Measurements from ENCODE around the gene CRNKL1. TPM values are rescaled to one million over a fixed set of nuclear protein-coding genes. Genes with fewer than 3 reads are reported as not detected.

CRNKL1 gene
- total and polyA plus RNA-seq, 2 donors (not counting 3 experiments of a cell fraction or from before 2014, with no cell fraction given) = 4.9 to 22.3 TPM

DNA sequence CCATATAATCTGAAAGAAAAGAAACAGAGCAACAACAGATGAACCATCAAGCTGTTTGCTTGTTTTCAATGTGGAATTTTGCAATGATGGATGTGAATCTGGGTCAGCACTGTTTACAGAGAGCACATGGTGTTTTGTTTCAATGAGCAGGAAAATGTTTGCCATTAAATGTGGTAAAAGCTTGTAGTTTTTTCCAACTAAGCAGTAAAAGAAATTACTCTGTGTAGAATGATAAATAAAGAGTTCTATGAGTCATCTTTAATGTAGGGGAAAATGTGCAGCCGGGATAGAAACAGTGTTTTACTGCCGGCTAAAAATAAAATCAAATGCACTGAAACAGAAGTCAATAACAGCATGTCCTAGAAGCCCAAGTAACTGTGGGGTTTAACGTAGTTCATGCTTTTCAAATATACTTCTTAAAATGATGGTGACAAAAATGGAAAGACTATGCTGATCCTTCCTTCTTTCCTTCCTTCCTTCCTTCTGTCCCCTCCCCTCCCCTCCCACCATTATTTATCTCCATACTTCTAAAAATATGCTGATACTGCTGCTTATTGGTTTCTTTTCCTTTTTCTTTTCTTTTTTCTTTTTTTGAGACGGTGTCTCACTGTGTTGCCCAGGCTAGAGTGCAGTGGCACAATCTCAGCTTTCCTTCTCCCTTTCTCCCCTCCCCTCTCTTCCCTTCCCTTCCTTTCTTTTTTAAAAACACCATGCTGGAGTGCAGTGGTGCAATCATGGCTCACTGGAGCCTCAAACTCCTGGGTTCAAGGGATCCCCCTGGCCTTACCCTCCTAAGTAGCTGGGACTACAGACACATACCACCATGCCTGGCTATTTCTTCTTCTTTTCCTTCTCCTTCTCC lies 41.4 kb downstream of the CRNKL1 start:
- Histone ChIP-seq H3K27me3 (ENCODE audit: control insufficient read depth in 2 of 2, insufficient read depth in 2 of 2, low read length in 2 of 2) (no peaks in the 10 kb centered on the region), H3K4me3 (replicated peaks in 1 of 3; ENCODE audit: insufficient read depth in 1 of 3, low read depth in 1 of 3, low read length in 3 of 3) (no peak overlapping the region), H3K4me2 (ENCODE audit: insufficient read depth, low read length) (peak overlapping the region; percentile 22), H3K9ac (replicated peaks; ENCODE audit: extremely low read depth, insufficient read depth, low read length) (no peak overlapping the region), H2AFZ (ENCODE audit: low read depth, low read length) (peak overlapping the region; percentile 52), H3K36me3 (ENCODE audit: control insufficient read depth in 2 of 2, extremely low read depth in 1 of 2, insufficient read depth in 2 of 2, low read length in 2 of 2) (no peaks in the 10 kb centered on the region), H4K20me1 (replicated peaks; ENCODE audit: control insufficient read depth, extremely low read depth, insufficient read depth, low read length) (no peaks in the 10 kb centered on the region), H3K9me3 (replicated peaks; ENCODE audit: control insufficient read depth, insufficient read depth, low read length) (no peaks in the 10 kb centered on the region), H3K79me2 (ENCODE audit: control insufficient read depth, insufficient read depth, low read length) (no peaks in the 10 kb centered on the region), H3K27ac (ENCODE audit: insufficient read depth, low read depth, low read length) (no peak overlapping the region), H3K9me1 (replicated peaks; ENCODE audit: control insufficient read depth, extremely low read depth, insufficient read depth, low read length) (no peaks in the 10 kb centered on the region), H3K4me1 (ENCODE audit: control insufficient read depth, extremely low read depth, insufficient read depth, low read length) (peaks cover 10% of the 10 kb centered on the region)
- intact Hi-C loops (cut with micrococcal nuclease) = no loop called here
- FAIRE-seq (no peak), DNase-seq (ENCODE audit: low read depth, low spot score) (peak; percentile 82)
- TF ChIP-seq FOS (IDR thresholded peaks at IDR 0.05; ENCODE audit: borderline replicate concordance, insufficient read depth, low read length) (peak; percentile 46), JUN (IDR thresholded peaks at IDR 0.05; ENCODE audit: borderline replicate concordance, insufficient read depth, insufficient read length, low read depth) (peak; percentile 6), POLR2A (IDR thresholded peaks at IDR 0.05; ENCODE audit: low read depth, low read length) (no peak), GATA2 (IDR thresholded peaks at IDR 0.05; ENCODE audit: insufficient read depth, insufficient read length, low read depth, low read length) (no peak)
- ChIA-PET POLR2A (no interaction called here), CTCF (interaction anchor here (1.5 kb wide), 1 partner anchor 34 kb away, joined by 5 read pairs; no protein-coding TSS in a partner anchor)
- no TSS peak for BruUV-seq (replicated peaks)
- dilution Hi-C loops (cut with MboI; ENCODE audit: extremely low pct_ligation_motif_present, low sequenced_read_pairs) = no loop called here

DNA sequence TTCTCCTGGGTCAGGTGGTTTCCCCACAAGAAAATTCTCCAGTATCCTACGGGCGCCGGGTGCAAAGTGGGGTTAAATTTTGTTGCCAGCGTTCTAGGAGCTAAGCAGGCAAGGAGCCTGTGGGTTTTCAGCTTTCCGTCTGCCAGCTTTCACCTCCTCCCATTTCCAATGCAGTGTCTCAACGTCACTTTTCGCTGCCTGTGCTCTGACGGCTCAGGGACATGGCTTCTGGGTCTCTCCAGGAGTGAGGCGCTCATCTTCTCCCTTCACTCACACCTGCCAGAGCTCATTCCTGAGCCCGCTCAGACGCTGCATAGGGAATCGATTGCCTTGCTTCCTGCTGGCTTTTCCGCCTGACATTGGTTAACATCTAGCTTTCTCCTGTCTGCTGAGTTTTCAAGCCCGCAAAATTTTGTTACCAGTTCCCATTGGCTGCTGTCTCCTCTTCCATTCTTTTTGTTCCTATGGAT lies 42.4 kb downstream of the CRNKL1 start:
- no peak for TF ChIP-seq GATA2 (IDR thresholded peaks at IDR 0.05; ENCODE audit: insufficient read depth, insufficient read length, low read depth, low read length)
- TF ChIP-seq MAX (IDR thresholded peaks at IDR 0.05; ENCODE audit: insufficient read depth, insufficient read length) = no peak
- TF ChIP-seq FOS (IDR thresholded peaks at IDR 0.05; ENCODE audit: borderline replicate concordance, insufficient read depth, low read length) = no peak
- TF ChIP-seq POLR2AphosphoS5 (IDR thresholded peaks at IDR 0.05; ENCODE audit: insufficient read depth, low read depth, low read length) = no peak
- TF ChIP-seq CTCF (IDR thresholded peaks at IDR 0.05; ENCODE audit: extremely low read depth in 1 of 2, insufficient read depth in 1 of 2, low read depth in 1 of 2, low read length in 2 of 2) = no peak
- no peak for TF ChIP-seq JUN (IDR thresholded peaks at IDR 0.05; ENCODE audit: borderline replicate concordance, insufficient read depth, insufficient read length, low read depth)
- TF ChIP-seq MYC (IDR thresholded peaks at IDR 0.05; ENCODE audit: low read depth, low read length) = no peak
- TF ChIP-seq EZH2 (IDR thresholded peaks at IDR 0.05; ENCODE audit: borderline replicate concordance, low read depth, low read length, severe bottlenecking) = no peak
- TF ChIP-seq POLR2A (IDR thresholded peaks at IDR 0.05; ENCODE audit: low read depth, low read length) = no peak
- Histone ChIP-seq H3K4me3 (replicated peaks in 1 of 3; ENCODE audit: insufficient read depth in 1 of 3, low read depth in 1 of 3, low read length in 3 of 3) (no peak overlapping the region), H3K9me3 (replicated peaks; ENCODE audit: control insufficient read depth, insufficient read depth, low read length) (no peaks in the 10 kb centered on the region), H3K4me2 (ENCODE audit: insufficient read depth, low read length) (no peak overlapping the region), H3K4me1 (ENCODE audit: control insufficient read depth, extremely low read depth, insufficient read depth, low read length) (peaks cover 10% of the 10 kb centered on the region), H3K9me1 (replicated peaks; ENCODE audit: control insufficient read depth, extremely low read depth, insufficient read depth, low read length) (no peaks in the 10 kb centered on the region), H3K27ac (ENCODE audit: insufficient read depth, low read depth, low read length) (no peak overlapping the region), H2AFZ (ENCODE audit: low read depth, low read length) (no peak overlapping the region), H3K79me2 (ENCODE audit: control insufficient read depth, insufficient read depth, low read length) (no peaks in the 10 kb centered on the region), H3K27me3 (ENCODE audit: control insufficient read depth in 2 of 2, insufficient read depth in 2 of 2, low read length in 2 of 2) (no peaks in the 10 kb centered on the region), H3K36me3 (ENCODE audit: control insufficient read depth in 2 of 2, extremely low read depth in 1 of 2, insufficient read depth in 2 of 2, low read length in 2 of 2) (no peaks in the 10 kb centered on the region), H3K9ac (replicated peaks; ENCODE audit: extremely low read depth, insufficient read depth, low read length) (no peak overlapping the region), H4K20me1 (replicated peaks; ENCODE audit: control insufficient read depth, extremely low read depth, insufficient read depth, low read length) (no peaks in the 10 kb centered on the region)
- BruUV-seq (replicated peaks) = no TSS peak
- DNase-seq (ENCODE audit: low read depth, low spot score) = no peak
- no peak for FAIRE-seq
- ChIA-PET CTCF (interaction anchor here (1.5 kb wide), 1 partner anchor 33 kb away, joined by 5 read pairs; no protein-coding TSS in a partner anchor), POLR2A (no interaction called here)
- intact Hi-C loops (cut with micrococcal nuclease) = no loop called here
- dilution Hi-C loops (cut with MboI; ENCODE audit: extremely low pct_ligation_motif_present, low sequenced_read_pairs) = no loop called here

Measured in endothelial cell of umbilical vein (primary cell).